Renal pelvis (tissue), 4 donors: ENCODE results near the gene CFP. TPM values are rescaled to one million over a fixed set of nuclear protein-coding genes. Genes with fewer than 3 reads are reported as not detected.

Source experiments
- DNase-seq: peaks from one replicate; pipeline ENCODE4 v3.0.0-alpha.2; 2013
- polyA plus RNA-seq, 3 donors: library from polyadenylated mRNA; unstranded; fragments of 120-200 nt; gene quantifications; one replicate each; pipeline ENCODE4 v1.2.1, GENCODE V29; 2013; ENCODE audit not compliant: insufficient read length in 3 of 3

CFP gene
- polyA plus RNA-seq, 3 donors = 1.7 to 3.2 (median 2.6) TPM

DNA sequence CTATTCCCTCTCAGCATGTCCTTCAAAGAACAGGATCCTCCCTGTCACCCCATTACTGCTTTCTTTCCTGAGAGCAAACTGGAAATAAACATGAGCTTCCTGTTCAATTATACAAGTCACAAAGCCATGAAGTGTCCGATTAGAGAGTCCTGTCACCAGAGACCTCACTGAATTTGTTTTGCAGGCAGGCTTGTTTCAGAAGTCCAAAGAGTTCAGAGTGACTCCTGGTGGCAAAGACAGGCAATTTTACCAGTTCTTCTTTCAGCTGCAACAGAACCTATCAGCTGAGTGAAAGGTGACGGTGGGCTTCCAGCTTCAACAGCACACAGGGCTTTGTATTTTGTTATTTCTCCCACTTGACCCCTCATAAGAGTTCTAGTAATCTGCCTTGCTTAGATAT lies 14.2 kb upstream of the CFP start:
- no peak for DNase-seq

GRCh38 chrX:47638816-47639215 lies 9.1 kb upstream of the CFP start:
- DNase-seq = no peak

GRCh38 chrX:47637546-47638195 lies 7.9 kb upstream of the CFP start:
- no peak for DNase-seq

DNA sequence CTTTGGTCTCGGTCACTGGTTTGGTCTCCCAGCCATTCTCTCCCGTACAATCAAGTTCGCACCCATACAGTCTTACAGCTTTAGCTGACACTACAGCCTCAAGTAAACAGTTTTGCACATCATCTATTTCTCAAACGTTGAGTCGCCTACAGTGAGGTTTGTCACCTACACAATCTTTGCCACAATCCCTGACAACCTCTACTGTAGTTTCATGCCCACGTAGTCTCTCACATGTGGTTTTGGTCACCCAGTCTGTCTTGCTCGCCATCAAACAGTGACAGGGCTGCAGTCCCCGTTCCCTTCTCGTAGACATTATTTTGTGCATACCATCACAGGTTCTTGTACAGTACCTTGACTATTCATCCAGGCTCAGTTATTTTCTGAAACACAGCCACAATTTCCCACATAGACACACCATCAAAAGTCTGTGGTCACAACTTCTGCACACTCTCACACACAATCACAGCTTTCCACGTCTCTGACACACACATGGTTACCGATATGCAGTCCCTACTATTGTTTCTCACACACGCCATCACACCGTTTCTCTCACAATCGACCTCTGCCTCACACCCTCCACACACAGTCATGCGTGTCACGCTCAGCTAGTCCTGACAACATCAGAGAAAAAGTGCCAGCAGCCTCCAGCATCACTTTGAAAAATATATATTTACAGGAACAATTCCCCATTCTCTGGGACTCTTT lies 5.3 kb upstream of the CFP start:
- no peak for DNase-seq

- no peak for DNase-seq
Measured at GRCh38 chrX:47633689-47634590, 4.2 kb upstream of the CFP start.

GRCh38 chrX:47632666-47633065 lies 2.9 kb upstream of the CFP start:
- no peak for DNase-seq

GRCh38 chrX:47631676-47632075 lies 1.9 kb upstream of the CFP start:
- no peak for DNase-seq

GRCh38 chrX:47628982-47629381 lies 748 bp downstream of the CFP start:
- no peak for DNase-seq

GRCh38 chrX:47625365-47625764 lies 4.4 kb downstream of the CFP start:
- DNase-seq = no peak

DNA sequence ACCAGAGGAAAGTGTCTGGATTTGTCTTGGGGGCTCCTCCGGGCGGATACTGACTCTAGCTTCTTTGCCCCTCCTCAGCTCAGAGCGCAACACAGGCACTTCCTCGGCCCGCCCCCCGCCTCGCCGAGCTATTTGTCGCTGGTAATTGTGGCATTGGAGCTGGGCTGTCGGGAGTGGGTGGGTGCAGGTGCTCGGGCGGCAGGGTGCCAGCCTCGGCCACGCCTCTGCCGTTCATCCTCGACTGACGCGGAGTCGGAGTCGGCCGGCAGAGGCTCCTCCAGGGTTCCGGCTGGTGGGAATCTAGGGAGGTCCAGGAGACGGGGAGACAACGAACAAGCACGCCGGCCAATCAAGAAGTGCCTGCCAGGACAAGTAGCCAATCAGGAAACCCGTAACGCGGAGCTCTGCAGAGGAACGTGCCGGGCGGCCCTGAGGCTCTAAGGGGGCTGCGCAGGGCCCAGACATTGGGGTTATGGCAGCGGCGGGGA lies 6.1 kb downstream of the CFP start:
- DNase-seq = peak; percentile 68

DNA sequence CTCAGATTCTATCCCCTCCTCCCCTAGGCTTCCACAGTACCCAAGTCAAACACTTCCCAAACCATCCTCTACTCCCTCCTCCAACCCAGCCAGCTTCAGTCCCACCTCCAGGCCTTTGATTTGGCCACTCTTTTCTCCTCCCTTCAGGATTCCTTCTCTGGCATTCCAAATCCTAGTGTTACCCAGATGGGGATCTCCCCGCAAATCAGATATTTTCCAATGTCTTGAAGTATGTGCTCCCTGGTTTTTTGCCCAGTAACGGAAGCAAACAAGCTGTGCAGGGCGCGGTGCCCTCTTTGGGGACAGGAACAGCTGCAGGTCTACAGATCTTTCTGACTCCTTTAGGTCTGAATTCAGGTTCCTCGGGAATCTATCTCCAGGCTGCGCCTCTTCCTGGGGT lies 7.9 kb downstream of the CFP start:
- DNase-seq = no peak

- no peak for DNase-seq
Measured at GRCh38 chrX:47620303-47620685, 9.4 kb downstream of the CFP start.

GRCh38 chrX:47619486-47620302 lies 10.0 kb downstream of the CFP start, which contains the start of gene SYN1:
Gene SYN1 (minus strand): TSS chrX:47619857. CDS start chrX:47619728, 129 bp downstream.
- peak; percentile 61 for DNase-seq

- no peak for DNase-seq
Measured at GRCh38 chrX:47618923-47619485, 10.7 kb downstream of the CFP start.

DNA sequence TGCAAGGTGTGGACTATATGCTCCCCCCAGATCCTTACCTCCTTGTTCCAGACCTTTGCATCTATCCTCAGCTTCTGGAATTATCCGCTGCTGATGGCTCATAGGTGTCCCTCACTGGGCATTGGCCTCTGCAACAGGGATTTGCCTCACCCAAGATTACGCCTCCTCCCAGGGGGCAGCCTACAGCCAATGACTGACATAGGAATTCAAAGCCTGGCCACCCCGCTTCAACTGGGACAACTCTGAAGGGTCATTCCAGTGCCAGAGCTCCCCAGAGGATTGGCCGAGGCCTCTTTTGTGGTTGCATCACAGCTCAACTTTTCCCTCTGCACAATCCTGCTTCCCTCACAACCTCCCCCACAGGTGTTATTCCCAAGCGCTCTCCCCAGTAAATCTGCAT lies 15.1 kb downstream of the CFP start:
- no peak for DNase-seq

- DNase-seq = no peak
Measured at GRCh38 chrX:47613082-47613481, 16.6 kb downstream of the CFP start.

DNA sequence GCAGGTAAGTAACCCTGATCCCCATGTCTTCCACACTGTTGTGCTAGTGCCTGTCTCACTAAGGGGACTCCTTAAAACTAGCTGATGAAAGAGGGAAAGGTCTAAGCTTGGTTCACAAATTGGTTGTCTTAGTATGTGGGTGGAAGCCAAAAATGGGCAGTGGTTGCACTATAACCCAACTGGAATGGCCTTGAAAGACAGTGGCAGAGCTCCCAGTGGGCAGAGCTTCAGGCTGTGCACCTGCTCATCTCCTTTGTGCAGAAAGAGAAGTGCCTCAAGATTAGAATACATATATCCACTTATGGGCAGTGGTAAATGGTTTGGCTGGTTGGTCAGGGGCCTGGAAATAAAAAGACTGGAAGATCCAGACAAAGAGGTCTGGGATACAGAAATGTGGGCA lies 17.3 kb downstream of the CFP start:
- DNase-seq = no peak

DNA sequence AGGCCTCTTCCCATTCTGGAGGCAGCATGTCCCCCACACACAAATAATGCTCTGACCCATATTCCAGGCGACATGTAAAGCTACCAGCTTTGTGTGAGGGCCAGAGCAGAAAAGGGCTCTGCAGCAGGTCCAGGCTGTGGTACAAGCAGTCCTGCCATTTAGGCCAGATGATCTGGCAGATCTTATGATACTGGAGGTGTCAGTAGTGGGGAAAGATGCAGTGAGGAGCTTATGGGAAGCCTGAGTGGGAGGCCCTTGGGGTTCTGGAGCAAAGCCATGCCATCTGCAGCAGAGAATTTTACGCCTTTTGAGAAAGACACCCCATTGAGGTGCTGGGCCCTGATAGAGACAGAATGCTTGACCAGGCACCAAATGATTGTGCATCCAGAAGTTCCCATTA lies 17.8 kb downstream of the CFP start:
- no peak for DNase-seq

GRCh38 chrX:47611489-47611888 lies 18.2 kb downstream of the CFP start:
- DNase-seq = no peak

GRCh38 chrX:47610511-47610910 lies 19.2 kb downstream of the CFP start:
- DNase-seq = no peak

DNA sequence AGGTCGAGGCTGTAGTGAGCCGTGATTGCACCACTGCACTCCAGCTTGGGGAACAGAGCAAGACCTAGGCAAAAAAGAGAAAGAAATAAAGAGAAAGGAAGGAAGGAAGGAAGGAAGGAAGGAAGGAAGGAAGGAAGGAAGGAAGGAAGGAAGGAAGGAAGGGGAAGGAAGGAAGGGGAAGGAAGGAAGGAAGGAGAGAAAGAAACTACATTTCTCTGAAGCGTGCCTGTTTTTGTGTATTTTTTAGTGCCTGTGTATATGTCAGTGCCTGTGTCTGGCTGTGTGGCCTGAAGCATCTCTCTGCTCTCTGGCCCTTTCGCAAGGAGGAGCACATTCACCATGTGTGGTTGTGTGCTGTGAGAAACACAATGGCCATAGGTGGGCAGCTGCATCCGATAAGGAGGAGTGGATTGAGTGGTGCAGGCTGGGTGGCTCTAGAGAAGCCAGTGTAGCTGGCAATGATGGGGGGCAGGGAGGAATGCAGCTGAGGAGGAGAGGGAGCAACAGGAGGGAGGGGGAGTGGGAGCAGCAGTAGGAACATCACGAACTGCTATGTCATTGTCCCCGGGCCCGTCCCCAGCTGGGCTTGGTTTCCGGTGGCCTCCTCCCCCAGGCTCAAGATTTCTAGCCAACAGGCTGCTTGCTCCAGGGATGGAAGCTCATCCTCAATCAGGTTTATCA lies 21.5 kb downstream of the CFP start:
- peak; percentile 7 for DNase-seq
